ENCODE measurements around the gene TMEM59L.
A peak's percentile ranks its signal among the peaks of the same experiment; 100 is the strongest.

Gene TMEM59L

DNA sequence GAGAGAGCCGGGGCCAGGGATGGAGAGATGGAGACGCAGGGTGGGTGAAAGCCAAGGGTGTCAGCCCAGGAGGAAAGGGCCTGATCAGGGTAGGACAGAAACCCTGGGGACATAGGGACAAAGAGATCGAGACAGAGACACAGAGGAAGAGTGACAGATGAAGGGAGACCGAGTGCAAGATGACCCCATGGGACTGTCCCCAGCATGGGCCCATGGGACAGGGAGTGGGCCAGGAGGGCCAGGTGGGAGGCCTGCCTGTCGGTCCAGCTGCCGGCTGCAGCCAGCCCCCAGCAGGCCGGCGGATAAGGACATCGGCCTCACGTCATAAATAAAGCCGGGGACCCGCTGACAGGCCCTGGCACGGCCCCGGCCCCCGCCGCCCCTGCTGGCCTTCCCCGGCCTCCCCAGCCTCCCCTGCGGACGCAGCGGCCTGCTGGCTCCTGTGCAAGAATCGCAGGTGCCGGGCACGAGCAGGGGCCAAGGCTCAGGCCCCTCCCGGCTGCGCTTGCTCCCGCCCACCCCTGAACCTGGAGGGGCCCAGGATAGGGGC lies 17.8 kb upstream of the TMEM59L start:
- H3K27ac ChIP-seq (ENCODE audit: extremely low read depth, low read depth, low read length) = no peak overlapping the region
- no peak overlapping the region; the same call in 1 of the 2 replicates for H3K4me3 ChIP-seq (ENCODE audit: low read depth, low read length)
- H3K36me3 ChIP-seq (ENCODE audit: control insufficient read depth in 2 of 2, insufficient read depth in 1 of 2, low read length in 2 of 2) = peaks cover 0 to 6% of the 10 kb centered on the region in 2 experiments; a peak in 1 of 3 replicates
- TF ChIP-seq ZNF548 (tag by site-specific recombination; IDR thresholded peaks at IDR 0.05) (0 out of 2 replicates have a peak, but pooled peaks have one; percentile 13), GLIS1 (tag by site-specific recombination; IDR thresholded peaks at IDR 0.05) (0 out of 2 replicates have a peak, but pooled peaks have one; percentile 49), ZNF174 (tag by site-specific recombination; IDR thresholded peaks at IDR 0.05) (no peak), HOXC10 (CRISPR knock-in tag; IDR thresholded peaks at IDR 0.05) (no peak), ZNF19 (tag by site-specific recombination; IDR thresholded peaks at IDR 0.05; ENCODE audit: low read depth) (no peak), ZNF701 (tag by site-specific recombination; IDR thresholded peaks at IDR 0.05) (0 out of 2 replicates have a peak, but pooled peaks have one; percentile 7), GLIS2 (tag by site-specific recombination; IDR thresholded peaks at IDR 0.05) (0 out of 2 replicates have a peak, but pooled peaks have one; percentile 33), ZNF843 (tag by site-specific recombination; IDR thresholded peaks at IDR 0.05) (peak; percentile 29; the same call in 1 of the 2 replicates), ZNF366 (tag by site-specific recombination; conservative IDR thresholded peaks at IDR 0.05) (peak; percentile 90; the same call in 1 of the 2 replicates)
- TF ChIP-seq, protein P1, sequence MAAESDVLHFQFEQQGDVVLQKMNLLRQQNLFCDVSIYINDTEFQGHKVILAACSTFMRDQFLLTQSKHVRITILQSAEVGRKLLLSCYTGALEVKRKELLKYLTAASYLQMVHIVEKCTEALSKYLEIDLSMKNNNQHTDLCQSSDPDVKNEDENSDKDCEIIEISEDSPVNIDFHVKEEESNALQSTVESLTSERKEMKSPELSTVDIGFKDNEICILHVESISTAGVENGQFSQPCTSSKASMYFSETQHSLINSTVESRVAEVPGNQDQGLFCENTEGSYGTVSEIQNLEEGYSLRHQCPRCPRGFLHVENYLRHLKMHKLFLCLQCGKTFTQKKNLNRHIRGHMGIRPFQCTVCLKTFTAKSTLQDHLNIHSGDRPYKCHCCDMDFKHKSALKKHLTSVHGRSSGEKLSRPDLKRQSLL (tag by site-specific recombination; IDR thresholded peaks at IDR 0.05) = peak; percentile 3; the same call in 1 of the 2 replicates
- TF ChIP-seq, protein P2, sequence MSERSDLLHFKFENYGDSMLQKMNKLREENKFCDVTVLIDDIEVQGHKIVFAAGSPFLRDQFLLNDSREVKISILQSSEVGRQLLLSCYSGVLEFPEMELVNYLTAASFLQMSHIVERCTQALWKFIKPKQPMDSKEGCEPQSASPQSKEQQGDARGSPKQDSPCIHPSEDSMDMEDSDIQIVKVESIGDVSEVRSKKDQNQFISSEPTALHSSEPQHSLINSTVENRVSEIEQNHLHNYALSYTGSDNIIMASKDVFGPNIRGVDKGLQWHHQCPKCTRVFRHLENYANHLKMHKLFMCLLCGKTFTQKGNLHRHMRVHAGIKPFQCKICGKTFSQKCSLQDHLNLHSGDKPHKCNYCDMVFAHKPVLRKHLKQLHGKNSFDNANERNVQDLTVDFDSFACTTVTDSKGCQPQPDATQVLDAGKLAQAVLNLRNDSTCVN (tag by site-specific recombination; optimal IDR thresholded peaks at IDR 0.05) = no peak
- TF ChIP-seq, protein P3, sequence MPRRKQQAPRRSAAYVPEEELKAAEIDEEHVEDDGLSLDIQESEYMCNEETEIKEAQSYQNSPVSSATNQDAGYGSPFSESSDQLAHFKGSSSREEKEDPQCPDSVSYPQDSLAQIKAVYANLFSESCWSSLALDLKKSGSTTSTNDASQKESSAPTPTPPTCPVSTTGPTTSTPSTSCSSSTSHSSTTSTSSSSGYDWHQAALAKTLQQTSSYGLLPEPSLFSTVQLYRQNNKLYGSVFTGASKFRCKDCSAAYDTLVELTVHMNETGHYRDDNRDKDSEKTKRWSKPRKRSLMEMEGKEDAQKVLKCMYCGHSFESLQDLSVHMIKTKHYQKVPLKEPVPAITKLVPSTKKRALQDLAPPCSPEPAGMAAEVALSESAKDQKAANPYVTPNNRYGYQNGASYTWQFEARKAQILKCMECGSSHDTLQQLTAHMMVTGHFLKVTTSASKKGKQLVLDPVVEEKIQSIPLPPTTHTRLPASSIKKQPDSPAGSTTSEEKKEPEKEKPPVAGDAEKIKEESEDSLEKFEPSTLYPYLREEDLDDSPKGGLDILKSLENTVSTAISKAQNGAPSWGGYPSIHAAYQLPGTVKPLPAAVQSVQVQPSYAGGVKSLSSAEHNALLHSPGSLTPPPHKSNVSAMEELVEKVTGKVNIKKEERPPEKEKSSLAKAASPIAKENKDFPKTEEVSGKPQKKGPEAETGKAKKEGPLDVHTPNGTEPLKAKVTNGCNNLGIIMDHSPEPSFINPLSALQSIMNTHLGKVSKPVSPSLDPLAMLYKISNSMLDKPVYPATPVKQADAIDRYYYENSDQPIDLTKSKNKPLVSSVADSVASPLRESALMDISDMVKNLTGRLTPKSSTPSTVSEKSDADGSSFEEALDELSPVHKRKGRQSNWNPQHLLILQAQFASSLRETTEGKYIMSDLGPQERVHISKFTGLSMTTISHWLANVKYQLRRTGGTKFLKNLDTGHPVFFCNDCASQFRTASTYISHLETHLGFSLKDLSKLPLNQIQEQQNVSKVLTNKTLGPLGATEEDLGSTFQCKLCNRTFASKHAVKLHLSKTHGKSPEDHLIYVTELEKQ (tag by site-specific recombination; IDR thresholded peaks at IDR 0.05; ENCODE audit: borderline replicate concordance) = no peak
- H3K4me1 ChIP-seq (ENCODE audit: control insufficient read depth, insufficient read depth, low read length) = no peaks in the 10 kb centered on the region
- ChIA-PET CTCF (interaction anchor here (0.6 to 3.1 kb wide), 8 partner anchors 9 to 261 kb away, joined by 3 to 19 read pairs (median 4); no protein-coding TSS in a partner anchor), POLR2A (interaction anchor here (0.7 to 2.9 kb wide), 3 partner anchors 23 to 167 kb away, joined by 3 to 11 read pairs (median 6); partner anchors contain the start of gene UBA52)
- H3K9me3 ChIP-seq (ENCODE audit: control insufficient read depth, insufficient read depth, low read depth, low read length) = no peaks in the 10 kb centered on the region

DNA sequence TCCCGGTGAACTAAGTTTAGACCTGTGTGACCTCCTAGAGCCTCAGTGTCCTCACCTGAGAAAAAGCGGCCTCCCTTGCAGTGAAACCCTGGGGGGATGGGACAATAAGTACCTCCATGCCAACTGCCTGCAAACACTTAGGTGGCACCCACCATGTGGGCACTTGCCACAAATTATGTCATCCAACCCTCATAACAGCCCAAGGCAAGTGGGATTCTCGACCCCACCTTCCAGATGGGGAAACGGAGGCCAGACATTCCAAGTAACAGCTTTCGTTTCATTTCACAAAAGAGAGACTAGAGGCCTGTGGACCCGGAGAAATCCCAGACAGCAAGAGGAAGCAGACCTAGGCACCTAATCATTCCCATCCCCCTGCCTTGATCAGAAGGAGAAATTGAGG lies 17.2 kb upstream of the TMEM59L start:
- no peak overlapping the region for H3K4me3 ChIP-seq (ENCODE audit: low read depth, low read length)
- ChIA-PET POLR2A (no interaction called here), CTCF (interaction anchor here (0.6 to 1.4 kb wide), 3 partner anchors 27 to 260 kb away, joined by 3 to 4 read pairs (median 3); no protein-coding TSS in a partner anchor)
- no peak overlapping the region for H3K27ac ChIP-seq (ENCODE audit: extremely low read depth, low read depth, low read length)
- no peaks in the 10 kb centered on the region for H3K9me3 ChIP-seq (ENCODE audit: control insufficient read depth, insufficient read depth, low read depth, low read length)
- no peaks in the 10 kb centered on the region for H3K4me1 ChIP-seq (ENCODE audit: control insufficient read depth, insufficient read depth, low read length)
- peaks cover 0 to 6% of the 10 kb centered on the region in 2 experiments; a peak in 1 of 3 replicates for H3K36me3 ChIP-seq (ENCODE audit: control insufficient read depth in 2 of 2, insufficient read depth in 1 of 2, low read length in 2 of 2)
- TF ChIP-seq ZIC2 (tag by site-specific recombination; IDR thresholded peaks at IDR 0.05) (no peak), PRDM1 (tag by site-specific recombination; IDR thresholded peaks at IDR 0.05) (peak; percentile 56), ZNF521 (tag by site-specific recombination; IDR thresholded peaks at IDR 0.05) (no peak), ZNF292 (tag by site-specific recombination; IDR thresholded peaks at IDR 0.05; ENCODE audit: borderline replicate concordance, low read depth) (no peak), SP7 (tag by site-specific recombination; IDR thresholded peaks at IDR 0.05) (no peak), ZBTB20 (tag by site-specific recombination; IDR thresholded peaks at IDR 0.05) (no peak), IKZF3 (tag by site-specific recombination; IDR thresholded peaks at IDR 0.05) (peak; percentile 15; the same call in 1 of the 2 replicates), ZNF501 (tag by site-specific recombination; IDR thresholded peaks at IDR 0.05) (no peak), KLF9 (tag by site-specific recombination; IDR thresholded peaks at IDR 0.05; ENCODE audit: low read depth) (no peak), ZNF629 (tag by site-specific recombination; IDR thresholded peaks at IDR 0.05) (no peak)
- TF ChIP-seq, protein P4, sequence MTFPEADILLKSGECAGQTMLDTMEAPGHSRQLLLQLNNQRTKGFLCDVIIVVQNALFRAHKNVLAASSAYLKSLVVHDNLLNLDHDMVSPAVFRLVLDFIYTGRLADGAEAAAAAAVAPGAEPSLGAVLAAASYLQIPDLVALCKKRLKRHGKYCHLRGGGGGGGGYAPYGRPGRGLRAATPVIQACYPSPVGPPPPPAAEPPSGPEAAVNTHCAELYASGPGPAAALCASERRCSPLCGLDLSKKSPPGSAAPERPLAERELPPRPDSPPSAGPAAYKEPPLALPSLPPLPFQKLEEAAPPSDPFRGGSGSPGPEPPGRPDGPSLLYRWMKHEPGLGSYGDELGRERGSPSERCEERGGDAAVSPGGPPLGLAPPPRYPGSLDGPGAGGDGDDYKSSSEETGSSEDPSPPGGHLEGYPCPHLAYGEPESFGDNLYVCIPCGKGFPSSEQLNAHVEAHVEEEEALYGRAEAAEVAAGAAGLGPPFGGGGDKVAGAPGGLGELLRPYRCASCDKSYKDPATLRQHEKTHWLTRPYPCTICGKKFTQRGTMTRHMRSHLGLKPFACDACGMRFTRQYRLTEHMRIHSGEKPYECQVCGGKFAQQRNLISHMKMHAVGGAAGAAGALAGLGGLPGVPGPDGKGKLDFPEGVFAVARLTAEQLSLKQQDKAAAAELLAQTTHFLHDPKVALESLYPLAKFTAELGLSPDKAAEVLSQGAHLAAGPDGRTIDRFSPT (tag by site-specific recombination; IDR thresholded peaks at IDR 0.05) = 0 out of 2 replicates have a peak, but pooled peaks have one; percentile 27
